H1 (cell line): ENCODE data around the gene TEF. TPM values are rescaled to one million over a fixed set of nuclear protein-coding genes. Genes with fewer than 3 reads are reported as not detected.

Experiments
- CTCF ChIA-PET: fragments of 300-600 bp; sonication (Branson Sonifier 250); formaldehyde crosslinking; loops from one replicate; lab custom pipeline; 2021; ENCODE audit not compliant: partially characterized antibody; lab: Charles Lee
- POLR2A ChIA-PET: fragments of 300-600 bp; sonication (Branson Sonifier 250); formaldehyde crosslinking; loops from one replicate; lab custom pipeline; 2021; ENCODE audit warnings: inconsistent platforms; ENCODE audit not compliant: partially characterized antibody; lab: Charles Lee
- DNase-seq, 2 experiments: peaks; one replicate each; pipeline versions ENCODE4 v3.0.0 to v3.0.0-alpha.2; 2010 to 2022; ENCODE audit warnings: low spot score in 2 of 2, low read depth in 1 of 2, mixed read lengths in 1 of 2
- FAIRE-seq: peaks from 2 replicates; lab custom pipeline; 2011; peaks lifted over from hg19 to GRCh38; lab: Jason Lieb, UNC
- H2AFZ ChIP-seq: 2 replicates; pipeline ENCODE4 v1.8.1; 2012; ENCODE audit warnings: low read length, inconsistent platforms
- H2AK5ac ChIP-seq: 2 replicates; pipeline ENCODE4 v1.6.1; 2013; ENCODE audit warnings: low read depth, low read length
- H2BK120ac ChIP-seq: replicated peaks from 2 replicates; pipeline ENCODE3; 2013; ENCODE audit warnings: low read depth, low read length, inconsistent platforms
- H2BK12ac ChIP-seq: 2 replicates; pipeline ENCODE4 v1.6.1; 2013; ENCODE audit warnings: low read depth, low read length
- H2BK15ac ChIP-seq: 2 replicates; pipeline ENCODE4 v1.6.1; 2013; ENCODE audit warnings: low read length
- H2BK20ac ChIP-seq: 2 replicates; pipeline ENCODE4 v1.6.1; 2013; ENCODE audit warnings: low read length
- H2BK5ac ChIP-seq: 2 replicates; pipeline ENCODE4 v1.6.1; 2013; ENCODE audit warnings: low read depth, low read length
- H3K14ac ChIP-seq: 2 replicates; pipeline ENCODE4 v1.6.1; 2013; ENCODE audit warnings: inconsistent platforms; ENCODE audit not compliant: insufficient read length
- H3K18ac ChIP-seq: 2 replicates; pipeline ENCODE4 v1.6.1; 2013; ENCODE audit warnings: low read length; ENCODE audit errors: extremely low read depth
- H3K23ac ChIP-seq: 2 replicates; pipeline ENCODE4 v1.6.1; 2013; ENCODE audit warnings: inconsistent platforms; ENCODE audit not compliant: insufficient read length
- H3K23me2 ChIP-seq: 2 replicates; pipeline ENCODE4 v1.6.1; 2013; ENCODE audit warnings: low read depth, low read length
- H3K27ac ChIP-seq: 2 replicates; pipeline ENCODE4 v1.6.1; 2011; ENCODE audit warnings: low read depth, low read length, inconsistent platforms
- H3K27me3 ChIP-seq, 4 experiments: replicated peaks in 1 of 4; 1 replicate in 1 of 4; 2 replicates in 3 of 4; pipeline versions ENCODE4 v1.6.1 to v1.8.1; 2011 to 2013; ENCODE audit warnings: low read length in 3 of 4, mild to moderate bottlenecking in 3 of 4, inconsistent platforms in 2 of 4, mixed read lengths in 2 of 4, moderate library complexity in 1 of 4; ENCODE audit not compliant: control insufficient read depth in 3 of 4, insufficient read depth in 3 of 4; ENCODE audit errors: extremely low read depth in 1 of 4
- H3K36me3 ChIP-seq, 4 experiments: 2 replicates each; pipeline versions ENCODE4 v1.6.1 to v1.8.1; 2011 to 2013; ENCODE audit warnings: mild to moderate bottlenecking in 4 of 4, low read length in 3 of 4, moderate library complexity in 2 of 4, control low read depth in 1 of 4, inconsistent platforms in 1 of 4; ENCODE audit not compliant: insufficient read depth in 4 of 4, control insufficient read depth in 2 of 4
- H3K4ac ChIP-seq: replicated peaks from 2 replicates; pipeline ENCODE3; 2013; ENCODE audit warnings: low read length, low read depth, mixed read lengths, inconsistent platforms; ENCODE audit not compliant: insufficient read length
- H3K4me1 ChIP-seq, 4 experiments: replicated peaks in 1 of 4; 1 replicate in 1 of 4; 2 replicates in 3 of 4; pipeline versions ENCODE4 v1.6.1 to v1.8.1; 2011 to 2013; ENCODE audit warnings: low read length in 3 of 4, inconsistent platforms in 2 of 4, mixed read lengths in 1 of 4; ENCODE audit not compliant: insufficient read depth in 4 of 4, control insufficient read depth in 3 of 4
- H3K4me2 ChIP-seq, 2 experiments: 2 replicates each; pipeline versions ENCODE4 v1.6.1 to v1.8.1; 2011 to 2013; ENCODE audit warnings: low read depth in 2 of 2, low read length in 2 of 2, control low read depth in 1 of 2, inconsistent platforms in 1 of 2, mild to moderate bottlenecking in 1 of 2; ENCODE audit not compliant: insufficient read depth in 1 of 2
- H3K4me3 ChIP-seq, 4 experiments: fragments of 200-600, 300-600 bp in 1 of 4; sonication (generic), shearing (Covaris generic), sonication (Bioruptor Twin) in 1 of 4; 2 replicates each; pipeline versions ENCODE4 v1.5.1 to v1.8.1; 2011 to 2016; ENCODE audit warnings: low read length in 4 of 4, low read depth in 3 of 4, control low read depth in 2 of 4, inconsistent platforms in 2 of 4, mild to moderate bottlenecking in 2 of 4, mixed read lengths in 1 of 4, moderate library complexity in 1 of 4; ENCODE audit not compliant: insufficient read depth in 2 of 4; ENCODE audit errors: extremely low read depth in 1 of 4
- H3K56ac ChIP-seq: replicated peaks from 2 replicates; pipeline ENCODE3; 2013; ENCODE audit warnings: low read depth, mild to moderate bottlenecking, mixed read lengths, low read length, inconsistent platforms; ENCODE audit not compliant: insufficient read length
- H3K79me1 ChIP-seq: 2 replicates; pipeline ENCODE4 v1.6.1; 2013; ENCODE audit warnings: low read depth, low read length, control low read depth
- H3K79me2 ChIP-seq, 2 experiments: 2 replicates each; pipeline versions ENCODE4 v1.6.1 to v1.8.1; 2012 to 2013; ENCODE audit warnings: low read length in 2 of 2, mild to moderate bottlenecking in 2 of 2, inconsistent platforms in 1 of 2; ENCODE audit not compliant: insufficient read depth in 2 of 2, control insufficient read depth in 1 of 2
- H3K9ac ChIP-seq, 4 experiments: replicated peaks in 1 of 4; 1 replicate in 1 of 4; 2 replicates in 3 of 4; pipeline versions ENCODE4 v1.6.1 to v1.8.1; 2011 to 2013; ENCODE audit warnings: low read depth in 3 of 4, low read length in 3 of 4, control low read depth in 2 of 4, mild to moderate bottlenecking in 2 of 4, moderate library complexity in 2 of 4, inconsistent platforms in 1 of 4; ENCODE audit errors: extremely low read depth in 1 of 4
- H3K9me3 ChIP-seq, 2 experiments: 2 replicates each; pipeline versions ENCODE4 v1.6.1 to v1.8.1; 2012 to 2013; ENCODE audit warnings: mild to moderate bottlenecking in 2 of 2, moderate library complexity in 2 of 2, control low read depth in 1 of 2, inconsistent platforms in 1 of 2, low read depth in 1 of 2, low read length in 1 of 2, mixed read lengths in 1 of 2; ENCODE audit not compliant: insufficient read depth in 2 of 2
- H4K20me1 ChIP-seq, 2 experiments: replicated peaks in 1 of 2; 2 replicates each; pipeline versions ENCODE3 to v1.8.1; 2011 to 2013; ENCODE audit warnings: inconsistent platforms in 2 of 2, low read length in 2 of 2, mild to moderate bottlenecking in 1 of 2; ENCODE audit not compliant: insufficient read depth in 2 of 2, control insufficient read depth in 1 of 2
- H4K5ac ChIP-seq: 2 replicates; pipeline ENCODE4 v1.6.1; 2013; ENCODE audit warnings: low read length, low read depth, mixed read lengths, inconsistent platforms; ENCODE audit not compliant: insufficient read length
- H4K8ac ChIP-seq: 2 replicates; pipeline ENCODE4 v1.8.0; 2013; ENCODE audit warnings: mild to moderate bottlenecking, moderate library complexity, low read length, inconsistent platforms; ENCODE audit not compliant: insufficient read depth; ENCODE audit errors: extremely low read depth
- H4K91ac ChIP-seq: replicated peaks from 2 replicates; pipeline ENCODE3; 2013; ENCODE audit warnings: low read length, mixed read lengths, inconsistent platforms; ENCODE audit not compliant: insufficient read length
- HDAC6 ChIP-seq: IDR thresholded peaks from one replicate; pipeline ENCODE4 v1.7.1; 2012; ENCODE audit warnings: low read depth, mild to moderate bottlenecking, inconsistent platforms, low read length, moderate library complexity
- SP4 ChIP-seq: IDR thresholded peaks from 2 replicates; pipeline ENCODE4 v1.6.1; 2012; ENCODE audit warnings: low read length, inconsistent platforms
- WGBS, 2 experiments: shearing (Covaris generic) in 1 of 2; methylation state at CpG; one replicate each; pipeline versions ENCODE4 v1.1.6 to v1.1.7; 2013 to 2015; ENCODE audit warnings: low lambda C conversion rate in 2 of 2, mixed read lengths in 2 of 2, inconsistent platforms in 1 of 2, low coverage in 1 of 2, missing lambda C conversion rate in 1 of 2; ENCODE audit not compliant: insufficient replicate concordance in 2 of 2, insufficient coverage in 1 of 2, insufficient read length in 1 of 2; ENCODE audit errors: extremely low coverage in 1 of 2, missing lambda C conversion rate in 1 of 2; 5-methylcytosine and 5-hydroxymethylcytosine counted together
- polyA plus RNA-seq, 7 experiments: library from polyadenylated mRNA; depleted of rRNA in 3 of 7; stranded (reverse) in 5 of 7; unstranded in 2 of 7; fragments of >200 nt in 5 of 7; fragments of 200-250 nt in 2 of 7; gene quantifications; 1 replicate in 5 of 7; 2 replicates in 1 of 7; 4 replicates in 1 of 7; pipeline versions ENCODE4 v1.2.1 to v1.2.3, GENCODE V29; 2011 to 2013; ENCODE audit warnings: missing spikeins in 2 of 7, mixed read lengths in 2 of 7
- total RNA-seq: library from RNA; stranded (reverse); fragmentation: NEBNext Ultra II Directional; extraction: Animal tissue kit (Norgen Biotek cat#: 25700); gene quantifications from 2 replicates; pipeline ENCODE4 v1.2.1, GENCODE V29; 2021

TEF gene
- total and polyA plus RNA-seq, 2 of the 8 experiments (the other 6 are each of a cell fraction or from before 2014, with no cell fraction given) = 7.4 to 9.0 TPM

- H2BK5ac ChIP-seq = no peak overlapping the region
- WGBS, 2 experiments = 89% methylated on average over 1 of the region's 3 CpGs; no CpG with 5 or more reads in 1 of the 2 experiments
- no peaks in the 10 kb centered on the region for H3K79me2 ChIP-seq
- H3K4ac ChIP-seq = no peak overlapping the region
- FAIRE-seq = no peak
- H4K5ac ChIP-seq = no peak overlapping the region
- no peak for DNase-seq
- peaks cover 12 to 35% (median 27%) of the 10 kb centered on the region in 4 experiments; a peak in 7 of 8 replicates for H3K36me3 ChIP-seq
- H3K14ac ChIP-seq = no peak overlapping the region
- no peak overlapping the region; the same call in 1 of the 2 replicates for H3K27ac ChIP-seq
- no peak overlapping the region for H4K8ac ChIP-seq
- H3K4me2 ChIP-seq = no peak overlapping the region
- H3K4me3 ChIP-seq = no peak overlapping the region
- H2BK15ac ChIP-seq = no peak overlapping the region
- H3K9ac ChIP-seq = no peak overlapping the region
- no peak overlapping the region for H4K91ac ChIP-seq
- CTCF ChIA-PET = interaction anchor here (0.9 kb wide), 1 partner anchor 13 kb away, joined by 3 read pairs; no protein-coding TSS in a partner anchor
- no peak overlapping the region for H3K18ac ChIP-seq
- no peak overlapping the region for H3K23ac ChIP-seq
- H2BK12ac ChIP-seq = no peak overlapping the region
- no peak overlapping the region for H2AFZ ChIP-seq
- no peak overlapping the region for H3K56ac ChIP-seq
- no peaks in the 10 kb centered on the region for H3K79me1 ChIP-seq
- no peaks in the 10 kb centered on the region for H3K9me3 ChIP-seq
- TF ChIP-seq HDAC6 = no peak
- TF ChIP-seq SP4 = no peak
- no peaks in the 10 kb centered on the region for H3K23me2 ChIP-seq
- no peak overlapping the region for H2BK20ac ChIP-seq
- POLR2A ChIA-PET = interaction anchor here (0.7 kb wide), 1 partner anchor 70 kb away, joined by 3 read pairs; no protein-coding TSS in a partner anchor
- no peak overlapping the region for H2AK5ac ChIP-seq
- H3K4me1 ChIP-seq = no peaks in the 10 kb centered on the region
- no peak overlapping the region for H2BK120ac ChIP-seq
- peaks cover 0 to 1% of the 10 kb centered on the region in 2 experiments for H4K20me1 ChIP-seq
- no peaks in the 10 kb centered on the region; a peak in 1 of 7 replicates for H3K27me3 ChIP-seq
Measured at GRCh38 chr22:41341990-41342389, 39.8 kb upstream of the TEF start.
